PC-9 (cell line): ENCODE results near the gene PNO1.

Experiments used
- EZH2 ChIP-seq: fragments of 200-600 bp; sonication (generic); IDR thresholded peaks from 2 replicates; pipeline ENCODE4 v1.8.0; 2017; ENCODE audit warnings: antibody characterized with exemption, low read depth
- TF ChIP-seq, protein P1 (sequence below): fragments of 200-600 bp; sonication (generic); conservative IDR thresholded peaks from 2 replicates; pipeline ENCODE4 v1.6.1; 2017; ENCODE audit warnings: mixed run types, antibody characterized with exemption, mild to moderate bottlenecking, moderate library complexity

DNA sequence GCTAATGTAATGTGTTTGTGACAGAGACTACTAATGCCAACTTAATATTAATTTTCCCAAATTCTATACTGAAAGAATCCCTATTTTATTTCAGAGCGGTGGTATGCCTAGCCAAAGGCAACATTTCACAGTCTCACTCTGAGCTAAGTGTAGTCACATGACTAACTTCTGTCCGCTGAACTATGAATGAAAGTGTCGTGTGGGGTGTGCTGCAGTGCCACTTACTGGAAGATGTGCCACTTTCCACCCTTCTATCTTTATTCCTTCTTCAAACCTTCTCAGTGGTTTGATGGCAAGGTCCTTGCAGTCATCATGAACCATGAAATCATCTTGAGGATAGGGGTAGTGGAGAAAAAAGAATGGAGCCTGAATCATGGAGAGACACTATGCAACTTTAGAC is 47.6 kb upstream of the PNO1 start:
- TF ChIP-seq, protein P1, sequence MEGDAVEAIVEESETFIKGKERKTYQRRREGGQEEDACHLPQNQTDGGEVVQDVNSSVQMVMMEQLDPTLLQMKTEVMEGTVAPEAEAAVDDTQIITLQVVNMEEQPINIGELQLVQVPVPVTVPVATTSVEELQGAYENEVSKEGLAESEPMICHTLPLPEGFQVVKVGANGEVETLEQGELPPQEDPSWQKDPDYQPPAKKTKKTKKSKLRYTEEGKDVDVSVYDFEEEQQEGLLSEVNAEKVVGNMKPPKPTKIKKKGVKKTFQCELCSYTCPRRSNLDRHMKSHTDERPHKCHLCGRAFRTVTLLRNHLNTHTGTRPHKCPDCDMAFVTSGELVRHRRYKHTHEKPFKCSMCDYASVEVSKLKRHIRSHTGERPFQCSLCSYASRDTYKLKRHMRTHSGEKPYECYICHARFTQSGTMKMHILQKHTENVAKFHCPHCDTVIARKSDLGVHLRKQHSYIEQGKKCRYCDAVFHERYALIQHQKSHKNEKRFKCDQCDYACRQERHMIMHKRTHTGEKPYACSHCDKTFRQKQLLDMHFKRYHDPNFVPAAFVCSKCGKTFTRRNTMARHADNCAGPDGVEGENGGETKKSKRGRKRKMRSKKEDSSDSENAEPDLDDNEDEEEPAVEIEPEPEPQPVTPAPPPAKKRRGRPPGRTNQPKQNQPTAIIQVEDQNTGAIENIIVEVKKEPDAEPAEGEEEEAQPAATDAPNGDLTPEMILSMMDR = no peak
- TF ChIP-seq EZH2 = no peak
